HG03457 (cell line): ENCODE data around the gene AMZ2.
"Not testable (repeated sequence)": the region's sequence is repeated elsewhere in the genome, so short reads cannot be mapped to it uniquely, and the experiment has no call there.

ENCODE experiments used
- ATAC-seq: cut with Tn5 transposase; IDR thresholded peaks from one replicate; pipeline ENCODE4 v1.9.1; 2021; ENCODE audit warnings: moderate number of reproducible peaks; ENCODE audit not compliant: unreplicated experiment

Gene AMZ2

GRCh38 chr17:68248891-68249290 lies 1.0 kb downstream of the AMZ2 start:
- ATAC-seq, result no peak

- no peak for ATAC-seq
These were observed 1.5 kb downstream of the AMZ2 start for GRCh38 chr17:68249354-68249765.

GRCh38 chr17:68253426-68253825 lies 5.6 kb downstream of the AMZ2 start:
- not testable (repeated sequence) for ATAC-seq

- ATAC-seq, result no peak
These were observed 7.3 kb downstream of the AMZ2 start for GRCh38 chr17:68255151-68255550.

GRCh38 chr17:68255731-68256538 lies 8.1 kb downstream of the AMZ2 start:
- no peak for ATAC-seq

DNA sequence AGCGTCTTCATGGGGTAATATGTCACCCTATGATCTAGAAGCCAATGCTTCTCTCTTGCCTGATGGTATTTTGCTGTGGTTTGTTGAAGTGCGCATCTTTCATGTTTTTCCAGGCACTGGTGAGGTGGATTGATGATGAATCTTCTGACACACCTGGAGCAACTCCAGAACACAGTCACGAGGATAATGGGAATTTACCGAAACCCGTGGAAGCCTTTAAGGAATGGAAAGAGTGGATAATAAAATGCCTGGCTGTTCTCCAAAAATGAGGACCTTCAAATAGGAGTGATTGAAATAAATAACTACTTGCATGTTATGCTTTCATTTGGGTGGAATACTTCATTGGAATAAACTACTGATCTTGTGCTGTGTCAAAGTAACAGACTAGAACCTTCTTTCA lies 8.9 kb downstream of the AMZ2 start:
- ATAC-seq, result not testable (repeated sequence)

DNA sequence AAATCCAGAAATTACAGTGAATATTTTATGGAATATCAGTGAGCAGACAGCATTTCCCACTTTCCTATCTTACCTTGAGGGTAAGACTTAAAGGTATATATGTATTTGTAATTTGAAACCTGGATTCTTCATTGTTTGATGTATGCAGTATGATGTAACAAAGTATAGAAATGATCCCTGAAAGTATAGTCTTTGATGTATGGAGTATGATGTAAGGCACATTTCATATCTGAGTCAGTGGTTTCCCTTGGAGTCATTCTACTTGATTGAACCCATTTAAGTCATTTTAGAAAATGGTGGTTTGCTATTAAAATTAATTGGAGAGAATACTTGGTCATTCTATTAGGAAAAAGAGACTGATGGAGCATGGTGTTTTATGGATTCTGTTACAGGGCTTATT lies 10.1 kb downstream of the AMZ2 start:
- no peak for ATAC-seq

- peak; percentile 75 for ATAC-seq
These were observed 11.2 kb downstream of the AMZ2 start for GRCh38 chr17:68258890-68259647.

- ATAC-seq, result not testable (repeated sequence)
These were observed 11.8 kb downstream of the AMZ2 start for GRCh38 chr17:68259648-68259951.

GRCh38 chr17:68260051-68260762 lies 12.4 kb downstream of the AMZ2 start:
- no peak for ATAC-seq

DNA sequence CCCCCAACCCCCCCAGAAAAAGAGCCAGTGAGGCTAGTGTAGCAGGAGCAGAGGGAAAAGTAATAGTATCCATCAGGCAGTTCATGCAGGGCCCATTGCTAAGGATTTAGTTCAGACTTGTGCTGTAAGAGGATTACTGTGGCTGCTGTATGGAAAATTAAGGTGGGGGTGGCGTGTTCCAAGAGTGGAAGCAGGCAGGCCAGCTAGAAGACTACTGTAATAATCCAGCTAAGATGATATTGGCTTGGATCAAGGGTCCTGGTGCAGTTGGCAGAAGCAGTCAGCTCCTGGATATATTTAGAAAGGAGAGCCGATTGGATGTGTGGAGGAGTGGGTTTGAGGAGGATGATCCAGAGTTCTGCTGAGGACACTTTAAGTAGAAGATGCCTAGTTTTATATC lies 14.6 kb downstream of the AMZ2 start:
- not testable (repeated sequence) for ATAC-seq

- ATAC-seq, result not testable (repeated sequence)
These were observed 15.3 kb downstream of the AMZ2 start for GRCh38 chr17:68263101-68263681.

DNA sequence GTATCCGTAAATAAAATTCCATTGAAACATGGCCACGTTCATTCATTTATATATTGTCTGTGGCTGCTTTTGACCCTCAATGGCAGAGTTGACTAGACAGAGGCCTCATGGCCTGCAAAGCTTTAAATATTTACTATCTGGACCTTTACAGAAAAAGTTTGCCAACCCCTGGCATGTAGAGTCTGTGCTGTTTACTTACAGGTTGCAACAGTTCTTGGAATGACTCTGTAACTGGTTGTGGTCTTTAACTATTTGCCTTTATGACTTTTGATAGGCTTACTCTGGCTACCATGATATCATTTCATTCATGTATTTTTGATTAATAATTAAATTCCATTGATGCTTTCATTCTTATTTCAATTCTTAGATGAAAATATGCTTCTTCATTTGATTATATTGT lies 18.0 kb downstream of the AMZ2 start:
- ATAC-seq, result not testable (repeated sequence)

GRCh38 chr17:68273722-68274121 lies 25.9 kb downstream of the AMZ2 start:
- no peak for ATAC-seq

DNA sequence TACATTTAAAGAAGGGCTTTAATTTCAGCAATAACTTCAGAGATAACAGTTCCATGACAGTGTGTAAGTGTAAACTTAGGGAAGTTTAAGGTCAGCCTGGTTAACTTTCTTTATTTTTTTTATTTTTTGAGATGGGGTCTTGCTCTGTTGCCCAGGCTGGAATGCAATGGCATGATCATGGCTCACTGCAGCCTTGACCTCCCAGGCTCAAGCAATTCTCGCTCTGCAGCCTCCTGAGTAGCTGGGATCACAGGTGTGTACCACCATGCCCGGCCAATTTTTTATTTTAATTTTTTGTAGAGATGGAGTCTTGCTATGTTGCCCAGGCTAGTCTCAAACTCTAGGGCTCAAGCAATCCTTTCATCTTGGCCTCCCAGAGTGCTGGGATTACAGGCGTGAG lies 28.5 kb downstream of the AMZ2 start:
- not testable (repeated sequence) for ATAC-seq

DNA sequence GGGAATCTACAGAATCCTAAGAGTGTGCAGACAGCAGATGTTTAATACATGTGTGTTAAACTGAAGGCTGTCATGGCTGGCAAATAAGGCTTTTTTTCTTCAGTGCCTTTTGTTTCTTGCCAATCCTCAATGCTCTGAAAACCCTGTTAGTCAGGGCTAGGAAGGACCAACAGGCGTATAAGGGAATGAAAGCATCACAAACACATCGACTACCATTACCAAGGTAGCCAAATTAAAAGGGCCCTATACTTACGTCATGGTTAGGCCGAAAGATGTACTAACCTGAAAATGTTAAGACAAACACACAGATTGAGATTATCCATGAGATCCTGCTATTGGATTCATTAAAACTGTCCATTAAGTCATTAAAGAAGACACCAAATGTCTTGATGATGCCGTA lies 30.0 kb downstream of the AMZ2 start:
- ATAC-seq, result no peak

DNA sequence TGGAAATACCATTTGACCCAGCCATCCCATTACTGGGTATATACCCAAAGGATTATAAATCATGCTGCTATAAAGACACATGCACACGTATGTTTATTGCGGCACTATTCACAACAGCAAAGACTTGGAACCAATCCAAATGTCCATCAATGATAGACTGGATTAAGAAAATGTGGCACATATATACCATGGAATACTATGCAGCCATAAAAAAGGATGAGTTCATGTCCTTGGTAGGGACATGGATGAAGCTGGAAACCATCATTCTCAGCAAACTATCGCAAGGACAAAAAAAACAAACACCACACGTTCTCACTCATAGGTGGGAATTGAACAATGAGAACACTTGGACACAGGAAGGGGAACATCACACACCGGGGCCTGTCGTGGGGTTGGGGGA lies 34.1 kb downstream of the AMZ2 start:
- ATAC-seq, result not testable (repeated sequence)

DNA sequence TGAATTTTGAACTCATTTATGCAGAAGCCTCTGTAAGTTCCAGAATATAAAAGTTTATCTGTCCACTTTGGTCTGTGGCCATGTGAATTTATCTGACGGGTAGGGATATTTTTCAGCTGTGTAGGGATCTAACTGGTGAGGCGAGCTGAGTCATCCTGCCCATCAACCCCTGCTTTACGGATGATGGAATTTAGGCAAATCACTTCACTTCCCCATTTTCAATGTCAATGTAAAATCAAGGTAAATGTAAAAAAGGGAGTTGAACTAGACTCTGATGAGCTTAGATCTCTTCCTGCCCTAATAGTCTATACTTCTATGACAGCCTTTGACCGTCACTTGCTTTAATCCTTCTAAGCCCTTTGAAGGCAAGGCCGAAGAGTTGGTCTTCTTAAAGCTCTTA lies 40.5 kb downstream of the AMZ2 start:
- ATAC-seq, result no peak

- ATAC-seq, result no peak
These were observed 41.0 kb downstream of the AMZ2 start for GRCh38 chr17:68288804-68289203.

DNA sequence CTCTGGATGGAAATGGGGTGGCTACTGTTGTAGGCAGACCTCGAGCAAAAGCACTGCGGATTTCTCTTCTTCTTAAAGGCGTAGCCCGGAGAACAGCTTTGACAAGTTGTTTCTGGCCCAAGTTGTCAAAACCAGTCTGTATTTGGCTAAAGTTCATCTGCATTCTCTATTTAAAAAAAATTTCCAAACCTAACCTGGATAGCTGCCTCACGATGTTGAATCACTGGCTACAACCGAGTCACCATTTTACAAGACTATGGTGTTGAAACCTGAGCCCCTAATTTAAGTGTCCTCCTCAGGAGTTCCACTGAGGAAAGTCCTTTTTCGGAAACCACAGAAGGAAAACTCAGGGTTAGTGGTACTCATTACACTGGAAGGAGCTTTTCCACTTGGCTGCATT lies 41.6 kb downstream of the AMZ2 start:
- ATAC-seq, result no peak

DNA sequence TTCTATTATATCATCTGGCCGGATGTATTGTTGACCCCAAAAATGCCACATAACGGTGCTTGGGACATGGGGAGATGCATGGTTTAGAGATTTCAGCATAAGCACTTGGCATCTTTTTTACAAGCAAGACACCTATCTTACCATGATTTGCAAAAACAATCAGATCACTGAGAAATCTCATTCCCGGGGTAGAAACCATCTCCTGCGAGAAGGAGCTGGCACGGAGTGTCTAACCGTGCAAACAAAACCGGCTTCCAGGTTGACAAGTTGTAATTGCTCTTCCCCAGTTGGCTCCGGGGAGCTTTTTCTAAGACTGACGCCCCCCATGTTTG lies 42.1 kb downstream of the AMZ2 start:
- ATAC-seq, result no peak
